Inflammatory macrophage treated with lipopolysaccharide for 1 hour (primary cell): ENCODE measurements around the gene EFNA1.
A peak's percentile ranks its signal among the peaks of the same experiment; 100 is the strongest.

ENCODE experiments used
- DNase-seq, 2 donors: peaks; one replicate each; pipeline ENCODE4 v3.0.0-alpha.2; 2020 to 2022

Gene EFNA1, protein sequence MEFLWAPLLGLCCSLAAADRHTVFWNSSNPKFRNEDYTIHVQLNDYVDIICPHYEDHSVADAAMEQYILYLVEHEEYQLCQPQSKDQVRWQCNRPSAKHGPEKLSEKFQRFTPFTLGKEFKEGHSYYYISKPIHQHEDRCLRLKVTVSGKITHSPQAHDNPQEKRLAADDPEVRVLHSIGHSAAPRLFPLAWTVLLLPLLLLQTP

DNA sequence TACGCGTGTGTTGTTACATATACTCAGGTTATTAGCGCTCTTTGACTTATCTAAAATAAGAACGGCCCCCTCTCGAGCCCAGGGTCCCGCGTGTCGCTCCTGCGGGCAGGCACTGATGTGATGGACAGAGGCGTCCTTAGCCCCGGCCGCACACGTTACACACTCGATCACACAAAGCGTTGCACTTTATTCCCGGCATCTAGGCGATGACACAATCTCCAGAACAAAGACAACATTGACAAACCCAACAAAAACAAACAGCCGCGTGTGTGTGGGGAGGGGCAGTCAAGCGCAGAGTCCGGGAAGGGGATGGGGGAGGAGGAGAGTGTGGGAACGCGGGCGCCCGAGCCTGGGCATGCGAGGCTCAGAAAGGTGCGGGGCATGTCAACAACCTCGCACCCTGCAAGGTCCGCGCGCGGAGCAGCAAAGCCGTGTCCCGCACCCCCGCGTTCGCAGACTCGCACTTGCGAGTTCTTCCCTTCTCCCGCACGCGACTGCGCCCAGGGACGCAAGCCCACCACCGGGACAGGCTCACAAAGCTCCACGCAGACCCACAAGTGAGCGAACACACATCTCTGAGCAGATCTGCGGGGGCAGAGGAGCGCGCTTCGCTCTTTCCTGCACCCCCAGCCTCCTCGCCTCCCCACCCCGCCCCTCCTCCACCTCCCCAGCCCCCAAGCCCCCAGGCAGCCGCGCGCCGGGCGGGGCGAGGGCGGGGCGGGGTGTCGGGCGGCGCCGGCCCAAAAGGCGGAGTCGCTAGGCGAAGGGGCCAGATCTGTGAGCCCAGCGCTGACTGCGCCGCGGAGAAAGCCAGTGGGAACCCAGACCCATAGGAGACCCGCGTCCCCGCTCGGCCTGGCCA is at the start of gene EFNA1:
Gene EFNA1, plus strand, starts transcription at position 772 of the 862 bp plus-strand sequence. CDS start 102 bp downstream, outside the sequence.
- DNase-seq = no peak

DNA sequence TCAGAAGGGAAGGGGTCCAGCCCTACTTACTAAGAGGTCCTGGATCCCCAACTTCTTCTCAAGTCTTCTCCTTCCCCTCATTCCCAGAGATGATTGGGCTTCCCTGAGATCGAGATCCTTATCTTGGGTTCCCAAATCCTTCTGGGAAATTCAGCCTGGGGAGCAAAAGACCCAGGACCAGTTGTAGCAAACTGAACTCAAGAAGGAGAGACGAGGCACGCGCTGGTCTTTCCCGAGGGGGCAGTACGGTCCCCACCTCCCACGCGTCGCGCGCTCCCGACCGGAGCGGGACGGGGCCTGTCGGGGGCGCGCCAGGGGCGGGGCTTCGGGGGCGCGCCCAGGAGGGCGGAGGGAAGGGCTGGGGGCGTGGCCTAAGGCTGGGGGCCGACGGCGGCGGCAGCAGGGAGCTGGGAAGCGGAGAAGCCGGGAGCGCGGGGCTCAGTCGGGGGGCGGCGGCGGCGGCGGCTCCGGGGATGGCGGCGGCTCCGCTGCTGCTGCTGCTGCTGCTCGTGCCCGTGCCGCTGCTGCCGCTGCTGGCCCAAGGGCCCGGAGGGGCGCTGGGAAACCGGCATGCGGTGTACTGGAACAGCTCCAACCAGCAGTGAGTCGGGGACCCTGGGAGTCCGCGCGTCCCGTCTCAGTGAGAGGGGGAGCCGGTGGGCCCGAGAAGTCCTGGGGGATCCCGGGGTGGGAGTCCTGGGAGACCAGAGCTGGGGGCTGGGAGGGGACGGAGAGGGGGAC is 49.0 kb upstream of the EFNA1 start, which contains the start of gene EFNA3:
Gene EFNA3, plus strand, starts transcription at position 369 of the 741 bp plus-strand sequence. Its CDS starts 105 bp downstream, at position 474.
- DNase-seq = peak; percentile 62 to 83

DNA sequence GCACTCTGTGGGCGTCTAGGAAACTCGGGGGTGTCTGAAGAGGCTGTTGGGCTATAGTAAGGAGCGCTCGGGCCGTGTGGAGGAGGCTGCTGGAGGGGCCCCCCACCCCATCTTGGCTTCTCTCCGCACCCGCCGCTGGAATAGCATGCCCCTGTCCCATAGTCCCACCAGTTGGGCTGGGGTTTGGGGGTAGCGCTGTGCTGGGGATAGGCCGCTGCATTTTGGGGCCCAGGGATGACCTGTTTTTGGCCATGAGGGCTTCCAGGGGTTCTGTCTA is 48.5 kb upstream of the EFNA1 start:
- no peak for DNase-seq

DNA sequence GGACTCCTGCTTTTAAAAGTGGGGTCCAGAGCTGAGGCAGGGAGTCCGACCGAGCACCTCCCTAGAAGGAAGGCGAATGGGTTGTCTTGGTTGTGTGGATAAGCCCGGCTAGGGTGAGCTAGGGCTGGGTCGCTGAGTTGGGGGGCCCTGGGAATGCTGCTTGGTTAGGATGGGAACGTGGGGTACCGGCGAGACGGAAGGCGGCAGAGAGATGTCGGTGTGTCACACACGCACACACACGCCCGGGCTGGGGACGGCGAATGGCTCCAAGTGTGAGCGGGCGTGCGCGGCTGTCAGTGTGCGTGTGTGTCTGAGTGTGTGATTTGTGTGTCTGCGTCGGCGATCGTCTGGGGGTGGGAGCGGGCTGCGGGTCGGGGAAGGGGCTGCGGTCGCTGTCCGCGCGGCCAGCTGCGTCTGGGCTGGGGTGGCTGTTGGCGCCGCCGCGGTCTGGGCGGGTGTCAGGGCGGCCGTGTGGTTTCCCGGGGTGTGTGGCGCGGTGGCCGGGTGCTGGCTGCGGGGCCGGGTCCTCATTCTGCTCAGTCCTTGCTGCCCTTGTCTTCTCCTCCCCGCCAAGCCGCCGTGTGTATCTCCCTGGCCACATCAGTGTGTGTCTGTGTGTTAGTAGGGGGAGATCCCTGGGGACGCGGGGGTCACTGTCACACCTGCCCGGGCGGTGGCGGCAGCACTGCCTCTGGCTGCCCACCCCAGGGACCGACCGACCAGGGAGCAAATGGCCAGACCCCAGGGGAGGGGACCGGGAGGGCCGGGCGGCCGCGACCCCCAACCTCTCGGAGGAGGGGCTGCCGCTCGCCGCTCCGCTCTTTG is 48.0 kb upstream of the EFNA1 start:
- DNase-seq = no peak

DNA sequence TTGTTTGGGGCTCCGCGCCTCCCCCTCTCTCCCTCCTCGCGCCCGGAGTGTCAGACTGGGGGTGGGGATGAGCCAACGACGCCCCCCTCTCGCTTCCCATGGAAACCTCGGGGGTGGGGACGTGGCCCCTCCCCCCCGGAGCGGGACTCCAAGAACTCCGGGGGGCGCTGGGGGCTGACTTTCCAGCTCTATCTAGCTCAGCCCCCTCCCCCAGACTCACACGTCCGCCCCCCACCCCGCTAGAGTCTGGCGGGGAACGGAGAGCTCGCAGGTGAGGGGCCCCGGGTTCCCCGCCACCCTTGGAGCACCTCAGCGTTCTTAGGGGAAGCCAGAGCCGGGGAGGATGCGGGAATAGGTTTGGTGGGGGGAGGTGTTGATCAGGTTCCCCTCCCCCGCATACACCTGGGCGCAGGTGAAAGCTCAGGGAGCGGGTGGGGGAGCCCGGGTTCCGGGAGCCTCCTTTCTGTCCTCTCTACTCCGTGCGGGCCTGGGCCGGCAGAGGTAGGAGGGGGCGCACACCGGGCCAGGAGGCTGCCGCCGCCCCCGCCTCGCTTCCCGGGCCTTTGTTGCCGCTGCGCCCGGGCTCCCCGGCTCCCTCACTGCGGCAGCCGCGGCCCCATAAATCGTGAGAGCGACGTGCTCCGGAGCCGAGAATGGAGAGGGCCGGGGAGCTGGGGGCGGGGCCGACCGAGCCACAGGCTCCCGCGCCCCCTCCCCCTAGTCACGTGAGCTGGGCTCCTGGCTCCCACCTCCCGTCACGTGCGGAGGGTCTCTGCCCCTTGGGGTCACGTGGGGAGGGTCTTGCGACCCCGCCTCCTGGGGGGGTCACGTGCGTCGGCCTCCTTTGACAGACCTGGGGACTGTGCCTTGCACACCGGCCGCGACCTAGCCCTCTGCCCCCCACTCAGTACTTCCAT is 47.1 kb upstream of the EFNA1 start:
- no peak for DNase-seq

DNA sequence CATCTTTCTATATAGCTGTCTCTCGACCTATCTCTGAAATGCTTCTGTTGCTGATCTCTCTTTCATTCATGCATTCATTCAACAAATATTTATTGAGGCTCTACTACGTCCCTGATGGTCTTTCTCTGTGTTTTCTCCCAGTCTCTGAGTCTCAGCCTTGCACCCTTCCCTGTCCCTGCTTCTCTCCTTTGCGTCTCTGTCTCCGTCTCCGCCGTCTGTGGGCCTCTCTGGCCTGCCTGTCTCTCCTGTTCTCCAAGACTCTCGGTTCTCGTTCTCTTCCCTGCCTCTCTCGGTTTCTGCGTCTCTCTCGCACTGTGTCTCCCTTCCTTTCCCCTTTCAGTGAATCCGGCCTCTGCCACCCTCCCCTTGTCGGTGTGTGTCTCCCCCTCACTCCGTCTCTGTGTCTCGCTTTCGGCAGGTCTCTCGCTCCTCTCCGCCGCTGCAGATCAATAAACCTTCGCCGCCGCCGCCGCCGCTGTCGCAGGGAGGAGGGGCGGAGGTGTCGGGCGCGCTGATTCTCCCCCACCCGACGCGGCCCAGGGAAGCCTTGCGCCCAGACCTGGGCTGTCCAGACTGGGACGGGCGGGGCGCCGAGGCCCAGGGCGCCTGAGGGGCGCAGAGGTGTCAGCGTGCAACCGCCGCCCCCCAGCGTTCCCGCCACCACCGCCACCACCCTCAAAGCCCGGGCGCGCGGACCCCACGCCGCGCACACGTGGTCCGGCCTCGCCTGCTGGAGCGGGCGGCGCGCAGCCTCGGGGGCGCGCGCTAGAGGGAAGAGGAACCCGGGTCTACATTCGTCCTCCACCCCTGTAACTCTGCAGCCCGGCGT is 46.0 kb upstream of the EFNA1 start:
- DNase-seq = no peak

DNA sequence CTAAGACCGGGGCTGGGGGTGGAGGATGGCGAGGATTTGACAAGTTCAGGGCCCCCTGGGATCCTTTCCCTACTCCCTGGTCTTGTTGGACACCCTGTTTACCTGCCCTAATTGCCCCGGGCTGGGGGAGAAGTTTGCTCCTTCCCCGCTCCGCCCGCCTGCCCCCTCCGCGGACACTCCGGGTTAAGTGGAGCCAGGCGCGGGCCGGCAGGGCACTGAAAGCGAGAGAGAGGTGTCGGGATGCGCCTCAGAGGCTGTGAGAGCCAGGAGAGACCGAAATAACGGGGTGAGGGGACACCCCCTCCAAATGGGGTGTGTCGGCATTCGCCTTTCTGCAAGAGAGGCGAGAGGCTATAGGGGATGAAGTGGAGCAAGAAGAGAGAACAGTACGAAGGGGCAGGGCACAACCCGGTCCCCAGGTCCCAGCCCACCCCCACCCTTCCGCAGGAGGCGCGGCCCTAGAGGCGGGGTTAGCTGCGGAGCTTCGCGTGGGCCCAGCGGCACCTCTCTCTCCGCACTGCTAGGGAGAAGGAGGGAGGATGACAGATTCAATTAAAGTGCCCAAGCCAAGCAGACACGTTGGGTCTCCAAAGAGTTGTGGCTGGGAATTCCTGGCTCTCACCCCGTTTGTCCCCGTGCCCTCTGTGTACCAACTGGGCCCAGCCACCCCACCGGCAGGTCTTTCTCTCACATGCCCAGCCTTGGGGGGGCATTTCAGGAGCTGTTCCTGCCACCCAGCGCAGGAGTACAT is 45.2 kb upstream of the EFNA1 start:
- no peak for DNase-seq

DNA sequence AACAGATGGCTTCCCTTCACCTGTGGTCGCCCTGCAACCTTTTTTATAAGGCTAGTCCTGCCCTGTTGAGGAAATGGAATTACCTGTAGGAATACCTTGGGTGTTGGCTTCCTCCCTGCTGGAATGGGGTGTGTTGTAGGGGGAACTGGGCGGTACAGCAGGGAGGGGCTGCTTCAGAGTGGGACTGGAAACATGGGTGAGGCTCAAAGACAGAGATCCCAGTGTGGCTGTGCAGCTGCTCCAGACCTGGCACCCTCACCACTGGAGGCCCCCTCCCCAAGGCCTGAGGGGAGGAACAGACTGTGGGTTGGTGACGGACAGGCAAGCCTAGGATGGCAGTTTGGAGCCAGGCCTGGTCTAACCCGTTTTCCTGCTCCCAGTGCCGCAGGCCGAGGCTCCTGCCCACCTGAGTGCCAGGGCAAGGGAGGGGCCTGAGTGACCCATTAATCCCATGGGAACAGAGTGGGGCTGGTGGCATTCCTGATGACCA is 44.6 kb upstream of the EFNA1 start:
- DNase-seq = no peak

DNA sequence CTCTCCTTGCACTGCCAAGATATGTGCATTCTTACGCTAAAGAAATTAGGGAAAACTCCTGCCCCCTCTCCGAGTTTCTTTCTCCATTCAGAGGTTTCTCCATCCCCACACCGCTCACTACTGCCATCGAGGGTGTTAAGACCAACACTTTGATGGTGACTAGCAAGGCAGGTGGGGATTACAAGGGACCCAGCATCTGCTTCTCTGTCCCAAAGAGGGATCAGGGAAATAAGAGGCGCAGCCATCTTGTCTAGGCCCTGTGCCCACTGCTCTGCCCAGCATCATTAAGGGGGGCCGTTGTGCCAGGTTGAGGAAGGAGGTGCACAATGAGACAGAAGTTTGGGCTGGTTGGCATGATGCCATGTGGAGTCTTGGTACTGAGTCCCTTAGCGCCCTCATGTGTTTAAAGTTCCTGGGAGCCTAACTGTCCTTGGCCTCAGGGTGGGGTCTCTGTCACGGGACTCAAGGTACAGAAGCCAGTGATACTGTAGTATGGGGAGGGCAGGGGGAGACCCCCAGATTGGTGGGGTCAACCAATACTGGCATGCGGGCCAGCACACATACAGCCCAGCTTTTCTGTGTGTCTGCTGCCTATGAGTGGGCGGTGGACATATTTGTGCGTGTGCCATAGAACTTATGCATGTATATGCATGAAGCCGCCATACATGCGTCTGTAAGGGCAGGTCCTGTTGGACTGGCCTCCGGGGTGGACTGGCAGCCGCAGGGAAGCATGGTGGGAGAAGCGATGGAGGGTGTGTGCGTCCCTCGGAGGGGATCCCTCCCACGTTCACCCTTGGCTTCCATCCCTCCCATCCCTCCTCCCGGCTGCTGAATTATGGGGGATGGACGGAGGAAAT is 43.6 kb upstream of the EFNA1 start:
- peak in 1 of 2 donors; percentile 43 for DNase-seq

DNA sequence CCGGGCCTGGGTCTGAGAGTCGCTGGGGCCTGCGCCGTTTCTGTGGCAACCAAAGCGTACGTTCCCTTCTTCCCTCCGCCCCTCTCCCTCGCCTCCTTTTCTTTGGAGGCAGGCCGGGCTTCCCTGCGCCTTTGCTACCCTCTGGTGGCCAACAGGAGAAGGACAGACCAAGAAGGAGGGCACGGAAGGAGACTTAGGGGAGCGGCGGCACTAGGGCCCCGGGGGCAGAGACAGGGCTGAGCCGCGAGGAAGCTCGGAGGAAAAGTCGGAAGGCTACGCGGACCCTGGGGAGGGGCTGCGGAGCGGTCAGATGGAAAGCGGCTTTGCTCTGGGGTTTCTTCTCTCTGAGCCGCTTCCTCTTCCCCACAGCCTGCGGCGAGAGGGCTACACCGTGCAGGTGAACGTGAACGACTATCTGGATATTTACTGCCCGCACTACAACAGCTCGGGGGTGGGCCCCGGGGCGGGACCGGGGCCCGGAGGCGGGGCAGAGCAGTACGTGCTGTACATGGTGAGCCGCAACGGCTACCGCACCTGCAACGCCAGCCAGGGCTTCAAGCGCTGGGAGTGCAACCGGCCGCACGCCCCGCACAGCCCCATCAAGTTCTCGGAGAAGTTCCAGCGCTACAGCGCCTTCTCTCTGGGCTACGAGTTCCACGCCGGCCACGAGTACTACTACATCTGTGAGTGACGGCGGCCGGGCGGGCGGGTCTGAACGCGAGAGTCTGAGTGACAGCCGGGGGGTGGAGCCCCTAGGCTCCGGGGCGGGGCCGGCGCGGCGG is 42.8 kb upstream of the EFNA1 start:
- peak; percentile 85 to 96 for DNase-seq

DNA sequence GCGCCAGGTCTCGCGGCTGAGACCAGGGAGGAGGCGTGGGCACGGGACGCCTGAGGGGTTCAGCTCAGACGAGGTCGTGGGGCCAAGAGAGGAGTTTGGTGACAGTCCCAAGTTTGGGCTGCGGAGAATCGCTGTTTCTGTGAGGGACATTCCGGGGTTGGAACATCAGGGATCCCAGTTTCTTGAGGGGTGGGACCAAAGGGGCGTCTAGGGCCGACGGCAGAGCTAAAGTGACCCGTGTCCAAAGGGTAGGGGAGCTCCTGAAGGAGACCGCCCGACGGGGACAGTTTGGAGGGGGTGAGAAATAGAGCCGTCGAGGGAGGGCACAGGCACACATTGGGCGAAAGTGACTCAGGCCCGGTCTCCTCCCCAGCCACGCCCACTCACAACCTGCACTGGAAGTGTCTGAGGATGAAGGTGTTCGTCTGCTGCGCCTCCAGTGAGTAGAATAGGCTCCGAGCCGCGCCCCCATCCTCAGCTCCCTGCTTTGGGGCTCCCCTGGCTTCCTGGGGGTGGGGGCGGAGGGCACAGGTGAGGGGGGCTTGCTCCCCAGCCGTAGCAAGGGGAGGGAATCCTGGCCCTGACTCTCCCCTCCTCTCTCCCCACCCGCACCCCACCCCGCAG is 42.1 kb upstream of the EFNA1 start:
- peak; percentile 42 to 57 for DNase-seq

DNA sequence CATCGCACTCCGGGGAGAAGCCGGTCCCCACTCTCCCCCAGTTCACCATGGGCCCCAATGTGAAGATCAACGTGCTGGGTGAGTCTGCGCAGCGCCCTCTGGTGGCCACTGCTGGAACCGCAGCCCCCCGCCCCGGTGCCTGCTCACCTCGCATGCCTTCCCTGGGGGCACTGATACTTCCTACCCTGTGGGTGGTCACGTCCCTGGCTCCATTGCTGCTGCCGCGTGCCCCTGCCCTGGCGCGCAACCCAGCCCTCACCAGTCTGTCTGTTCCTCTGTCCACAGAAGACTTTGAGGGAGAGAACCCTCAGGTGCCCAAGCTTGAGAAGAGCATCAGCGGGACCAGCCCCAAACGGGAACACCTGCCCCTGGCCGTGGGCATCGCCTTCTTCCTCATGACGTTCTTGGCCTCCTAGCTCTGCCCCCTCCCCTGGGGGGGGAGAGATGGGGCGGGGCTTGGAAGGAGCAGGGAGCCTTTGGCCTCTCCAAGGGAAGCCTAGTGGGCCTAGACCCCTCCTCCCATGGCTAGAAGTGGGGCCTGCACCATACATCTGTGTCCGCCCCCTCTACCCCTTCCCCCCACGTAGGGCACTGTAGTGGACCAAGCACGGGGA is 41.4 kb upstream of the EFNA1 start:
- DNase-seq = peak; percentile 33 to 82

DNA sequence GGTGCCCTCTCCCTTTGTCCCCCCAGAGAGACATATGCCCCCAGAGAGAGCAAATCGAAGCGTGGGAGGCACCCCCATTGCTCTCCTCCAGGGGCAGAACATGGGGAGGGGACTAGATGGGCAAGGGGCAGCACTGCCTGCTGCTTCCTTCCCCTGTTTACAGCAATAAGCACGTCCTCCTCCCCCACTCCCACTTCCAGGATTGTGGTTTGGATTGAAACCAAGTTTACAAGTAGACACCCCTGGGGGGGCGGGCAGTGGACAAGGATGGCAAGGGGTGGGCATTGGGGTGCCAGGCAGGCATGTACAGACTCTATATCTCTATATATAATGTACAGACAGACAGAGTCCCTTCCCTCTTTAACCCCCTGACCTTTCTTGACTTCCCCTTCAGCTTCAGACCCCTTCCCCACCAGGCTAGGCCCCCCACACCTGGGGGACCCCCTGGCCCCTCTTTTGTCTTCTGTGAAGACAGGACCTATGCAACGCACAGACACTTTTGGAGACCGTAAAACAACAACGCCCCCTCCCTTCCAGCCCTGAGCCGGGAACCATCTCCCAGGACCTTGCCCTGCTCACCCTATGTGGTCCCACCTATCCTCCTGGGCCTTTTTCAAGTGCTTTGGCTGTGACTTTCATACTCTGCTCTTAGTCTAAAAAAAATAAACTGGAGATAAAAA is 40.7 kb upstream of the EFNA1 start:
- no peak for DNase-seq

DNA sequence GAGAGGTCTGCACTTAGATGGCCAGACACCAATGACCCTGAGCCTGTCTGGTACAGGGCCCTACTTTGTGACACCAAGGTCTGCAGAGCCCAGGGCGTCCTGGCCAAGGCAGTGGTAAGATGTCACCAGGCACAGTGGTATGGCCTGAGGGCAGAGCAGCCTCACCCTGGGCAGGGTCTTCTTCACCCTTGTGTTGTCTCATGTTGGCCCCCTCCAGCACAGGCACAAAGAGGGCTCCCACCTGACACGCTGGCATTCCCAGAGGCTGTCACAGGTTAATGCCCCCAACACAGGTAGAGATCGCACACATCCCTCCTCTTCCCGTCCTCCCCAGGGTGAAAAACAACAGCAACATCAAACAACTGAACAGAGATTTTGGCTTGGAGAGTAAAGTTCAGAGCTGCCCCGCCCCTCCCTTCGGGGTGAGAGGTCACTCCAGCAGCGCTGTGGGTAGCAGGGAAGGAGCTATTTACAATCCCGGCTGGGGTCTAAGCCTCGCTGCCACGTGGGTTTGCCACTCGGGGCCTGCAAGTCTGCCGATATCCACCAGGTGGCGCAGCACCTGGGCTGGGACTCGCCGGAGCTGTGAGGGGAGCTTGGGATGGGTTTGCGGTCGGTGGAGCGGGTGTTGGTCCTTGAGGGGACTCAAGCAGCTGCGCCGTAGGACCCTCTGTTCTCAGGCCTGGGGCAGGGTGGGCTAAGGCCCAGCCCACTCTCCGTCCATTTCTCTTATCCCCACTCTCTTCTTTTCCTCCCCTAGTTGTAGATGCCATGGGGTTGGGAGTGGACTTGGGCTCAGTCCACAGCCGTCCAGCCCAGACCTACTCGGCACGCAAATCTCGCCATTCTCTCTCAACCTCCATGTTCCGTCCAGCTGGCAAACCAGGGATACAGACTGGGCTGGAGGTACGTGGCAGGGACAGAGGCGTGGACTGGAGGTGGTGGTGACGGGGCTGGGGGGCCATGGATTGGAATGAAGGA is 36.3 kb upstream of the EFNA1 start:
- peak; percentile 34 to 93 for DNase-seq

DNA sequence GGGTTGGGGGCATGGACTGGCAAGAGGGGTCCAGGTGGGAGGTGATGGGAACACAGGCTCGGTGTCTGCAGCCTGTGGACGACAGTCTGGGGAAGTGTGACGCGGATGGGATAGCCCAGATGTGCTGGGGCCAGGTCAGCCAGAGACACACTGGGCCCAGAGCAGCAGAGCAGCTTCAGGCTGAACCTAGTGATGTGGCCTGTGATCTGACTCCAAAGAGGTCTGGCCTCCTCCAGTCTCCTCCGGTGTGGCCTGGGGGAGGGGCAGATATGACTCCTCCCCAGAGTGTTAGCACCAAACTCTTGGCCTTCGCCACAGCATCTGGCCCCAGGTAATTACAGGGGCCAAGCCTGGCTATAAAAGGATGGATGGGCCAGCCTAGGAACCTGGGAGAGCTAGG is 35.5 kb upstream of the EFNA1 start:
- no peak for DNase-seq
